Measurements from ENCODE around the gene ANGEL1. TPM values are rescaled to one million over a fixed set of nuclear protein-coding genes. Genes with fewer than 3 reads are reported as not detected.

Gene ANGEL1
- total RNA-seq, 1 donor from 2014 or later: 12.8 TPM

- intact Hi-C loops (cut with micrococcal nuclease): no loop called here
Observed at GRCh38 chr14:76780875-76781647, 31.6 kb downstream of the ANGEL1 start.

- intact Hi-C loops (cut with micrococcal nuclease): no loop called here
Observed at GRCh38 chr14:76780360-76780759, 32.3 kb downstream of the ANGEL1 start.

- intact Hi-C loops (cut with micrococcal nuclease): no loop called here
Observed at GRCh38 chr14:76780058-76780345, 32.7 kb downstream of the ANGEL1 start.

- intact Hi-C loops (cut with micrococcal nuclease): no loop called here
Observed at GRCh38 chr14:76779221-76780057, 33.2 kb downstream of the ANGEL1 start.

GRCh38 chr14:76778546-76779215 is 34.0 kb downstream of the ANGEL1 start:
- intact Hi-C loops (cut with micrococcal nuclease): no loop called here

GRCh38 chr14:76777721-76778120 is 35.0 kb downstream of the ANGEL1 start:
- intact Hi-C loops (cut with micrococcal nuclease): no loop called here

GRCh38 chr14:76776428-76777251 is 36.0 kb downstream of the ANGEL1 start:
- intact Hi-C loops (cut with micrococcal nuclease): no loop called here

- intact Hi-C loops (cut with micrococcal nuclease): no loop called here
Observed at GRCh38 chr14:76775695-76776427, 36.8 kb downstream of the ANGEL1 start.

- intact Hi-C loops (cut with micrococcal nuclease): no loop called here
Observed at GRCh38 chr14:76774821-76775694, 37.6 kb downstream of the ANGEL1 start.

- intact Hi-C loops (cut with micrococcal nuclease): no loop called here
Observed at GRCh38 chr14:76773956-76774820, 38.5 kb downstream of the ANGEL1 start.

GRCh38 chr14:76773188-76773885 is 39.3 kb downstream of the ANGEL1 start:
- intact Hi-C loops (cut with micrococcal nuclease): no loop called here

- intact Hi-C loops (cut with micrococcal nuclease): no loop called here
Observed at GRCh38 chr14:76772300-76773187, 40.1 kb downstream of the ANGEL1 start.

- intact Hi-C loops (cut with micrococcal nuclease): no loop called here
Observed at GRCh38 chr14:76771437-76771980, 41.2 kb downstream of the ANGEL1 start.

- intact Hi-C loops (cut with micrococcal nuclease): no loop called here
Observed at GRCh38 chr14:76770521-76771436, 41.9 kb downstream of the ANGEL1 start.

- intact Hi-C loops (cut with micrococcal nuclease): loop anchor here (2.0 to 5.0 kb wide), 4 partner anchors 59 to 782 kb away; partner anchors contain the start of genes CIPC and IFT43
Observed at GRCh38 chr14:76769636-76770292, 42.9 kb downstream of the ANGEL1 start.

All from T-helper 1 cell treated with Interleukin-12 subunit alpha and Interleukin-12 subunit beta and Interleukin-4 antibody, amounts not matched to agents 30 ng/mL and 1 ng/mL, for 36 hours (primary cell).